ENCODE measurements around the gene XPR1. TPM values are rescaled to one million over a fixed set of nuclear protein-coding genes. Genes with fewer than 3 reads are reported as not detected.

XPR1 gene
- total RNA-seq, 1 experiment from 2014 or later: 19.9 TPM

GRCh38 chr1:180815188-180815587 is 183.4 kb downstream of the XPR1 start (continued):
- TF ChIP-seq CTCF (IDR thresholded peaks at IDR 0.05 in 2 of 3, conservative IDR thresholded peaks at IDR 0.05 in 1 of 3; ENCODE audit: borderline replicate concordance in 1 of 3, insufficient read depth in 1 of 3, low read depth in 2 of 3, low read length in 2 of 3): no peak
- no peak for TF ChIP-seq EZH2phosphoT487 (IDR thresholded peaks at IDR 0.05; ENCODE audit: borderline replicate concordance)
- no peak for TF ChIP-seq EGR1 (IDR thresholded peaks at IDR 0.05; ENCODE audit: low read depth)
- no peak for TF ChIP-seq ZNF274 (IDR thresholded peaks at IDR 0.05; ENCODE audit: low read depth, low read length)

DNA sequence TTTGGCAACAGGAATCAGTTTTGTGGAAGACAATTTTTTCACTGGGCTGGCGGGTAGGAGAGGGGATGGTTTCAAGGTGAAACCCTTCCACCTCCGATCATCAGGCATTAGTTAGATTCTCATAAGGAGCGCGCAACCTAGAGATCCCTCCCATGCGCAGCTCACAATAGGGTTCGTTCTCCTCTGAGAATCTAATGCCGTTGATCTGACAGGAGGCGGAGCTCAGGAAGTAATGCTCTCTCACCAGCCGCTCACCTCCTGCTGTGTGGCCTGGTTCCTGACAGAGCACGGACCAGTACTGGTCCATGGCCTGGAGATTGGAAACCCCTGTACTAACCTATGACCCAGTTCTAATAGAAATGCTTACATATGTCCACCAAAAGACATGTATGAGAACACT is 184.3 kb downstream of the XPR1 start:
- Histone ChIP-seq H3K36me3 (ENCODE audit: control insufficient read depth in 1 of 2, insufficient read depth in 2 of 2, low read length in 2 of 2) (no peaks in the 10 kb centered on the region), H3K79me2 (ENCODE audit: insufficient read depth, low read length) (no peaks in the 10 kb centered on the region), H3K9me2 (ENCODE audit: insufficient read depth) (no peaks in the 10 kb centered on the region), H4K20me1 (ENCODE audit: insufficient read depth) (no peaks in the 10 kb centered on the region), H3K4me3 (replicated peaks in 1 of 2; ENCODE audit: low read depth in 1 of 2, low read length in 2 of 2) (no peak overlapping the region), H3K27ac (ENCODE audit: low read depth, low read length) (no peak overlapping the region), H3K4me2 (ENCODE audit: low read length) (no peak overlapping the region), H3K9ac (ENCODE audit: low read length) (no peak overlapping the region), H3K4me1 (ENCODE audit: control insufficient read depth in 1 of 2, insufficient read depth in 2 of 2, low read length in 2 of 2) (no peaks in the 10 kb centered on the region), H2AFZ (ENCODE audit: low read depth, low read length, poor library complexity, severe bottlenecking) (no peak overlapping the region), H3K27me3 (ENCODE audit: insufficient read depth, low read length) (no peaks in the 10 kb centered on the region), H3K9me3 (ENCODE audit: control insufficient read depth in 1 of 2, insufficient read depth in 1 of 2, low read depth in 1 of 2, low read length in 2 of 2) (0 out of 4 replicates have a peak, but pooled peaks cover 2 to 4% of the 10 kb centered on the region in 2 experiments)
- DNase-seq (ENCODE audit: low read depth, low spot score): no peak
- BruUV-seq (replicated peaks): no TSS peak
- no peak for ATAC-seq
- ChIA-PET CTCF (no interaction called here), RAD21 (ENCODE audit: low non-redundant PET in 1 of 2, low total read pairs in 2 of 2, uncharacterized antibody in 2 of 2, unreplicated experiment in 2 of 2) (no interaction called here), POLR2A (no interaction called here)
- TF ChIP-seq SRF (IDR thresholded peaks at IDR 0.05; ENCODE audit: low read depth) (no peak), POLR2AphosphoS5 (IDR thresholded peaks at IDR 0.05; ENCODE audit: low read depth, low read length) (no peak), EZH2 (IDR thresholded peaks at IDR 0.05) (no peak), ELF1 (IDR thresholded peaks at IDR 0.05; ENCODE audit: borderline replicate concordance, low read depth) (no peak), ZNF274 (IDR thresholded peaks at IDR 0.05; ENCODE audit: low read depth, low read length) (no peak), SP1 (IDR thresholded peaks at IDR 0.05; ENCODE audit: low read depth) (no peak), CBX3 (IDR thresholded peaks at IDR 0.05; ENCODE audit: low read depth) (no peak), SIN3A (IDR thresholded peaks at IDR 0.05; ENCODE audit: low read depth) (no peak), CEBPB (IDR thresholded peaks at IDR 0.05; ENCODE audit: low read depth) (no peak), EZH2phosphoT487 (IDR thresholded peaks at IDR 0.05; ENCODE audit: borderline replicate concordance) (no peak), FOSL1 (IDR thresholded peaks at IDR 0.05; ENCODE audit: low read depth) (no peak), JUND (IDR thresholded peaks at IDR 0.05) (no peak), ZFX (IDR thresholded peaks at IDR 0.05) (no peak), ZBTB33 (IDR thresholded peaks at IDR 0.05; ENCODE audit: extremely low read depth, insufficient replicate concordance, low read length) (no peak)
- TF ChIP-seq, protein P1, sequence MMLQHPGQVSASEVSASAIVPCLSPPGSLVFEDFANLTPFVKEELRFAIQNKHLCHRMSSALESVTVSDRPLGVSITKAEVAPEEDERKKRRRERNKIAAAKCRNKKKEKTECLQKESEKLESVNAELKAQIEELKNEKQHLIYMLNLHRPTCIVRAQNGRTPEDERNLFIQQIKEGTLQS (IDR thresholded peaks at IDR 0.05): no peak
- TF ChIP-seq, protein P2, sequence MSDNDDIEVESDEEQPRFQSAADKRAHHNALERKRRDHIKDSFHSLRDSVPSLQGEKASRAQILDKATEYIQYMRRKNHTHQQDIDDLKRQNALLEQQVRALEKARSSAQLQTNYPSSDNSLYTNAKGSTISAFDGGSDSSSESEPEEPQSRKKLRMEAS (IDR thresholded peaks at IDR 0.05): no peak
- intact Hi-C loops (cut with micrococcal nuclease): no loop called here

Measured in HCT116 (cell line).